IPS DF 4.7 (cell line): Measurements from ENCODE around the gene ADORA2B.

Experiments used
- DNase-seq: peaks from one replicate; pipeline ENCODE4 v3.0.0-alpha.2; 2013; ENCODE audit warnings: low spot score; ENCODE audit errors: extremely low read depth

Gene ADORA2B

DNA sequence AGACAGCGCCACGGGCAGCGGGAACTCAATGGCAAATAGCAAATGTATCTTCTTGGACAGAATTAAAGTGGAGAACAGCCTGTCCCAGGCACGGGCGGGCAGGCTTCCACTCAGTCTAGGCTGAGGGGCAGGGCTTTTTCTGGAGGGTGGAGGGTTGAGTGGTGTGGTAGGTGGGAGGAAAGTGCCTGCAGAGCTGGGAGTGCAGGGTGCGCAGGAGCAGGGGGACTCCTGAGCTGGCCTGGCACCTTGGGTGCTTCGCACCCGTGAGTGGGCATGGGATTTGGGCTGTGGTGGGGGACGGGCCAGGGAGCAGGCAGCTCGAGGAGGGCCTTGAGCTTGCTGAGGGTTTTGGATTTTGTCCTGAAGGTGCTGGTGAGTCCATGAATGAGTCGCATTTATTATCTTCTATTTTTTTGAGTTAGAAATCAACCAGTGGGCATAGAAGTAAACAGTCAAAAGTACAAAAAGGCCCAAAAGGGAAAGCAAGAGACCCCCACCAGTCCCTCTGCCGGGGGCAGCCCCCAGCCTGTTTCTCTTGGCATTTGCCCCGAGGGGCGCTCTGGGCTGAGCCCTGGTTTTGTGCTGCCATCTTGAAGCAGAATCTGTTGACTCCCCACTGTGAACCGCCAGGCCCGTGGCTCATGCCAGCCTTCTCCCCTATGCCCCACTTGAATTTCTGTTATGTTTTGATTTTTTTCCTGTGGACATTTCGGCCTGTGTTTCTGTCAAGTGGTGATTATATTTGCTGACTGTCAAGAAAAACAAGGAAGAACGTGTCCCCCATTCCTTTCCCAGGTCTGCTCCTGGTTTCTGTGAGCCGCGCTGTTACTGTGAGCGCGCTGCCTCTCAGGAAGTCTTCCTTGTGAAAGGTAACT, 8.2 kb downstream of the ADORA2B start:
- DNase-seq, result no peak

DNA sequence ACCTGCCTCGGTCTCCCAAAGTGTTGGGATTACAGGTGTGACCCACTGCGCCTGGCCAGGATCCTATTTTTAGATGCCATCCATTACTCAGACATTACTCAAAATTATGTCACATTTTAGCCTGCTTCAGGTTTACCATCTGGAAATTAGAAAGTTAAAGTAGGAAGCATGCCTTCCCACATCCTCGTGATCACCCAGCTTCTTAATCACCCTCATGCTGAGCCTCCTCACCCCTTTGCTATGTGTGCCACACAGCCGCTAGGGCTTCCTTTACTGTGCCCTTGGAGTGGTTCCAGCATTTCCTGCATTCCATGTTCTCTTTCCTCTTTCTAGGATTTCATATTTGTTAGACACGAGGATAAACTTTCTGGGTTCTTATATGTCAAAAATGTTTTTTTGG, 9.3 kb downstream of the ADORA2B start:
- DNase-seq, result no peak

DNA sequence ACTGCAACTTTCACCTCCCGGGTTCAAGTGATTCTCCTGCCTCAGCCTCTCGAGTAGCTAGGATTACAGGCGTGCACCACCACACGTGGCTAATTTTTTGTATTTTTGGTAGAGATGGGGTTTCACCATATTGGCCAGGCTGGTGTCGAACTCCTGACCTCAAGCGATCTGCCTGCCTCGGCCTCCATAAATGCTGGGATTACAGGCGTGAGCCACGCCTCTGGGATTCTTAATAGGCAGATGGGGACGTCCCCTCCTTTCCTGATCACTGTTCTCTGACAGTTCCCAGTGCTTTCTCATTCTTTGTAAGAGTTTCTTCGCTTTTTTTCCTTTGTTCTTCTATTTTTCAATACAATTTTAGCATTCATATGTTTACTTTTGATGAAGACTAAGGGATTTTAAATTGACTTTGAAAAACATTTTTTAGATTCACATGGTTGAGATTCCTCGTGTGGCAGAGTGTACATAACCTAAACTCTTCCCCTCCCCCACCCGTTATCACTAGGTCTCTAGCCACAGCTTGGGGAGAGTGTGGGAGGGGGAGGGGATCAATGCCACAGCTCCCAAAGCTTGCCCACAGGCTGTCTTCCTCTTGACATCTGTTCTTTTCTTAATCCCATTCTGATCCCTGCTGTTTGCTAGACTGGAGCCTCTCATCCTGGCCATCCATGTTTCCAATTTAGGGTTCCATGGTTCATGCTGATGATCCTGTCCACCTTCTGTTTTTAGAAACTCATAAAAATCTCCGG, 11.0 kb downstream of the ADORA2B start:
- no peak for DNase-seq

DNA sequence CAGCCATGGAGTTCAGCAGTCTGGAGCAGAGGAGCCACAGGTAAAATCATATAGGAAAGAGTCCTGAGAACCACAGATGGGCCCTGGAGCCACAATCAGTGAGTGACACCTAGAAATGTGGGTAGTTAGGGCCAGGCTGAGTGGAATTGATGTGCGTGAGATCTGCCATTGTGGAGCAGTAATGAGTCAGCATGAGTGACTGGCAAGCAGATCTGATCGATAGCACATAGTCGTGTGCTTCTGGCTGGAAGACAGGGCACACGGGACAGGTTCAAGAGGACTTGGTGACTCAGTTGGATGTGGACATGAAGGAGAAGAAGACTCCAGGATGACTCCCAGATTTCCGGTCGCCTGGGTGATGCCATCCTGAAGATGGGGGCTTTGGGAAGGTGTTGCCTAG, 12.3 kb downstream of the ADORA2B start:
- no peak for DNase-seq

DNA sequence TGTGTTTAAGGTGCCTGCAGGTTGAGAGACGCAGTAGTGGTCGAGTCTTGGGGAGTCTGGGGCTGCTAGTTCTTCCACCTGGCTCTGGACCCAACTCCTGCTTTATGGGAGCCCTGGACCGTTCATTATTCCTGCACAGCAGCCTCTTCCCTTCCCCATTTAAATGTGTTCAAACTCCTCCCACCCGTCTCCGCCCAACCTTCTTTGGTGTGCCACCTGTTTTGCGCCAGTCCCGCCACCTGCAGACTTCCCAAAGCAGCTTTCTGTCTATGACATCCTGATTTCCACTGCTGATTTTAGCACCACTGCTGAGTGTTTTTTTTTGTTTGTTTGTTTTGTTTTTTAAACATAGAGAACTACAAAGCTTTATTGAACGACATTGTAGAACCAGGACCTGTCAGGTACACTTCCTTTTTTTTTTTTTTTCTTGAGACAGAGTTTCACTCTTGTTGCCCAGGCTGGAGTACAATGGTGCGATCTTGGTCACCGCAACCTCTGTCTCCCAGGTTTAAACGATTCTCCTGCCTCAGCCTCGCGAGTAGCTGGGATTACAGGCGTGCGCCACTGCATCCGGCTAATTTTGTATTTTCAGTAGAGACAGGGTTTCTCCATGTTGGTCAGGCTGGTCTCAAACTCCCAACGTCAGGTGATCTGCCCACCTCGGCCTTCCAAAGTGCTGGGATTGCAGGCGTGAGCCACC, 12.8 kb downstream of the ADORA2B start:
- no peak for DNase-seq

DNA sequence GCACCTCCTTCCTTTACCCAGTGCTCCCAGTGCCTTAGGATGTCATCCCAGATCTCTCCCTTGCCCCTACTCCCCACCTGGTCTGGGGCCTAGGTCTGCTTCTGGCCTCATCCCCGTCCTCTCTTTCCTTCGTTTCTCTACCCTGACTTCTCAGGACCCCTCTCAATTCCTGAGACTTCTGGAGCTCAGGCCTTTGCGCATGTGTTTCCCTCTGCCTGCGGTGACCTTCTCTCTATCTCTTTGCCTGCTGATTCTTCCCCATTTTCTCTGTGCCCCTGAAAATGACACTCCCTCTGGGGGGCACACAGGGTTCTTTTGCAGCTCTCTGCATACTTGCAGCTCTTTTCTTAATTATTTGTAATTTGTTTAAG, 13.5 kb downstream of the ADORA2B start:
- no peak for DNase-seq

- DNase-seq, result no peak
Measured at GRCh38 chr17:15963670-15964110, 18.8 kb downstream of the ADORA2B start.

GRCh38 chr17:15965528-15965927, 20.6 kb downstream of the ADORA2B start:
- no peak for DNase-seq

GRCh38 chr17:15966183-15966878, 21.4 kb downstream of the ADORA2B start:
- DNase-seq, result peak; percentile 79

DNA sequence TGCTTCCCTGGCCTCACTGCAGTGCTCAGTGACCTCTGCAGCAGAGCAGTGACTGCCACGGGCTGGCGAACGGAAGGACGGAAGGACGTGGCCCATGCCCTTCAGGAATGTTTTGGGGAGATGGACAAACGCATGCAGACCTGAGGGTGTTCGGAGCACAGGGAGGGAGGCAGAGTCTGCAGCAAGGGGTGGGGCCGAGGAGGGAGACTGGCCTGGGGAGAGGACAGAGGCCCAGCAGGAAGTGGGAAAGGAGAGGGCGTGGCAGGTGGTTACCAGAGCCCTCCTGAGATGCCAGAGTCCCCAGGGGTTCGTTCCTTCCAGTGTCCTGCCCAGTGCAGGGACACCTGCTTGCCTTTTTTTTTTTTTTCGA, 21.9 kb downstream of the ADORA2B start:
- no peak for DNase-seq

- no peak for DNase-seq
Measured at GRCh38 chr17:15967706-15968399, 22.9 kb downstream of the ADORA2B start.

DNA sequence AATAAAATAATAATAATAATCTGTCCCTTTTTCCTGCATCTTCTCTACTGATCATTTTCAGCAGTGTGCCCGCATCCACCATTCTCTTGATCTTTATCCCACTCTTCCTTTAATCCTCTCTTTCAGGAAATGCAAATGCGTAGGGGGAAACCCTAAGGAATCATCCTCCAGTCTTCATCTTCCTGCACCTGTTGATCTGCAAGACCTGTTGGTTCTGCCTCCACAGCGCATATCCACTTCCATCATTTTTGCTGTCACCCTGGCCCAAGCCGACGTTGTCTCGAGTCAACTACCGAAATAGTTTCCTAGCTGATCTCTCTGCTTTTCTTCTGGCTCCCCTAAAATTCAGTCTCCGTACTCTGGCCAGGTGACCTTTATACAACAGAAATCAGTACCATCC, 24.5 kb downstream of the ADORA2B start:
- DNase-seq, result no peak

DNA sequence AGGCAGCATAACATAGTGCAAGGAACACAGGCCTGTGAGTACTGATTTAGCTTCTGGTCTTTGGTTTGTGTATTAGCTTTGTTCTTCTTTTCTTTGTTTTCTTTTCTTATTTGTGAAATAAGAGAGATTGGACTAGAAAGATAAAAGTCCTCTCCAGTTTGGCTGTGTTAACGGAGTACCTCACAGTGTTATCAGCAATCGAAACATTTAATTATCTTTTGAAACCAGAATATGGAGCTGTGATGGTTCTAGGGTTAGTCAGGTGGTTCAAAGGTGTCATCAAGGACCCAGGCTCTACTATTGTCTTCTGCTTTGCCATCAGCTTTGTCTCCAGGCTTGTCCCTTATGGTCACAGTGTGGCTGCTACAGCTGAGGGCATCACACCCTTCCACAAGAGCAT, 25.6 kb downstream of the ADORA2B start:
- DNase-seq, result no peak

- DNase-seq, result no peak
Measured at GRCh38 chr17:15971098-15971678, 26.3 kb downstream of the ADORA2B start.

DNA sequence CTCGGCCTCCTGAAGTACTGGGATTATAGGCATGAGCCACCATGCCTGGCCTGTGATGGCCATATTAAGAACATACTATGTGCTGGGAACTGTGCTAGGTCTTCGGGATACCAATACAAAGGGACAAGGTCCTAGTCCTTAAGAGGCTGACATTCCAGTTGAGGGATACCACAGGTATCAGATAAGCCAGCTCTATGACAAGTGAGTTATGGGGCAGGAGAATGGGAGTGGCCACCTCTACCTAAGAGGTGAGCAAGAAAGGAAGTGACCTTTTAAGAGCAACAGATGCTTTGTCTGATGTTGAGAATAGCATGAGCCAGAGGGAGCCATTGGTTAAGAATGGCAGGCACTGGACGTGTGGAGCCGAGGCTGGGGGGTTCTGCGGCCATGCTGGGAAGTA, 27.0 kb downstream of the ADORA2B start:
- no peak for DNase-seq

DNA sequence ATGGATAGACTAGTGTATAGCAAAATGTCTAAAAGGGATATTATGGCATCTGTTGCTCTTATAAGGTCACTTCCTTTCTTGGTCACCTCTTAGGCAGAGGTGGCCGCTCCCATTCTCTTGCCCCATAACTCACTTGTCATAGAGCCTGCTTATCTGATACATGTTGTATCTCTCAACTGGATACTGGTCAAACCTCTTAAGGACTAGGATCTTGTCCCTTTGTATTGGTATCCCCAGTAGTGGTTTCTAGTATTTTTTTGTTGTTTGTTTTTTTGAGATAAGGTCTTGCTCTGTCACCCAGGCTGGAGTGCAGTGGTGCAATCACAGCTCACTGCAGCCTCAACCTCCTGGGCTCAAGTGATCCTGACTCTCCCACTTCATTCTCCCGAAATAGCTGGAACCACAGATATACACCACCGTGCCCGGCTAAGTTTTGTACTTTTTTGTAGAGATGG, 27.6 kb downstream of the ADORA2B start:
- no peak for DNase-seq

DNA sequence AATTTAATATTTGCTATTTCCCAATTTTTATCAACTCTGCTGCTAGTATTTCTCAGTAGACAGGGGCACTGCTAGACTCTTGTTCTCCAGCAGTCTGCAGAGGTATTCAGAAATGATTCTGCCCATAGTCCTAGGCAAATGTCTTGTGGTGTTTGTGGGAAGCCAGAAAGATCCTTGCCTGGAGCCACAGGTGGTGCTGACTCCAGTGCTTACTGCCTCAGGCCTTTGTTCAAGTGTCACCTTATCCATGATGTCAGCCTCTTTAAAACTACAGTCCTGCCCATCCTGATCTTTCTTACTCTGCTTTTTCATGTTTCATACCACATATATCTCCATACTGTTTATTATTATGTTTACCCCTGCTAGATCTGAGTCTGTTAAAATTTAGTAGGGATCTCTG, 28.1 kb downstream of the ADORA2B start:
- DNase-seq, result no peak

- DNase-seq, result no peak
Measured at GRCh38 chr17:15973834-15974233, 28.9 kb downstream of the ADORA2B start.

DNA sequence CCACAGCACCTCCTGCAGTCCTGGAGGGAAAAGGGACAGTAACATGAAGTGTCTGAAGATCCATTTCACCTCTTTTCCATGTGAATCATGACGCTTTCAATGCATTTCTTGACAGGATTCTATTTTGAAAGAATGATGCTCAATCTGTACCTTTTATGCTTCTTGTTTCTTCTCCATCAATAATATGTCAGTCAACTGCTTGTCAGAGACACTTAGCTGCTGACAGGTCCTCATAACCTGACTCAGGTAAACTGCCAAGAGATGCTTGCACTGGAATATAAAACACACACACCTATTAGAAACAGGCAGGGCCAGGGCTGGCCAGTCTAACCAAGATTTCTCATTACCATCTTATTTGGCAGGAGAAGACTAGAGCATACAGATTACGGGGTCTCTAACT, 33.0 kb downstream of the ADORA2B start:
- no peak for DNase-seq

GRCh38 chr17:15978606-15979005, 33.7 kb downstream of the ADORA2B start:
- DNase-seq, result no peak
